ENCODE measurements around the gene TSC2. TPM values are rescaled to one million over a fixed set of nuclear protein-coding genes. Genes with fewer than 3 reads are reported as not detected.
"Not testable (repeated sequence)": the region's sequence is repeated elsewhere in the genome, so short reads cannot be mapped to it uniquely, and the experiment has no call there.

TSC2 gene
- total RNA-seq, 1 donor from 2014 or later: 73.3 TPM

GRCh38 chr16:2124694-2125444 is 77.1 kb downstream of the TSC2 start:
- peak; percentile 89 for DNase-seq (ENCODE audit: low spot score)
- intact Hi-C loops (cut with DNase I): not testable (repeated sequence)

GRCh38 chr16:2125609-2126008 is 77.8 kb downstream of the TSC2 start:
- DNase-seq (ENCODE audit: low spot score); intact Hi-C loops (cut with DNase I): not testable (repeated sequence)

- intact Hi-C loops (cut with DNase I): not testable (repeated sequence)
- peak; percentile 84 for DNase-seq (ENCODE audit: low spot score)
Observed at GRCh38 chr16:2126161-2126743, 78.5 kb downstream of the TSC2 start.

- intact Hi-C loops (cut with DNase I); DNase-seq (ENCODE audit: low spot score): not testable (repeated sequence)
Observed at GRCh38 chr16:2126928-2127556, 79.3 kb downstream of the TSC2 start.

- intact Hi-C loops (cut with DNase I); DNase-seq (ENCODE audit: low spot score): not testable (repeated sequence)
Observed at GRCh38 chr16:2127630-2128280, 80.0 kb downstream of the TSC2 start.

GRCh38 chr16:2129251-2129650 is 81.5 kb downstream of the TSC2 start:
- intact Hi-C loops (cut with DNase I); DNase-seq (ENCODE audit: low spot score): not testable (repeated sequence)

- DNase-seq (ENCODE audit: low spot score); intact Hi-C loops (cut with DNase I): not testable (repeated sequence)
Observed at GRCh38 chr16:2129890-2130447, 82.2 kb downstream of the TSC2 start.

GRCh38 chr16:2133797-2134196 is 86.0 kb downstream of the TSC2 start:
- DNase-seq (ENCODE audit: low spot score); intact Hi-C loops (cut with DNase I): not testable (repeated sequence)

- DNase-seq (ENCODE audit: low spot score); intact Hi-C loops (cut with DNase I): not testable (repeated sequence)
Observed at GRCh38 chr16:2135071-2135470, 87.3 kb downstream of the TSC2 start.

GRCh38 chr16:2135770-2136490 is 88.1 kb downstream of the TSC2 start, which contains the start of gene PKD1:
PKD1 (minus strand) TSS chr16:2135898; CDS start chr16:2135689, 209 bp downstream.
- intact Hi-C loops (cut with DNase I): not testable (repeated sequence)

More at GRCh38 chr16:2135770-2136490, 88.1 kb downstream of the TSC2 start, which contains the start of gene PKD1:
- peak; percentile 97 for DNase-seq (ENCODE audit: low spot score)

Small RNA genes lying within 50 kb of the gene (microRNA-seq; reads per million reads assigned to microRNA genes)
- not detected for gene MIR1225
- not detected for gene MIR3180-5
- gene MIR4516: not detected
- gene MIR6511B1: not detected

Other genes with a start within 250 kb of the TSC2 start
- gene HAGH, start 221.2 kb upstream of the TSC2 start, total RNA-seq: 166 TPM
- gene FAHD1, start 220.8 kb upstream of the TSC2 start, total RNA-seq: 20.5 TPM
- gene MEIOB, start 175.8 kb upstream of the TSC2 start, total RNA-seq: not detected
- not detected for gene HS3ST6, start 129.6 kb upstream of the TSC2 start, total RNA-seq
- gene MSRB1, start 104.8 kb upstream of the TSC2 start, total RNA-seq: 39.2 TPM
- gene RPL3L, start 93.3 kb upstream of the TSC2 start, total RNA-seq: 202 TPM
- 390 TPM for gene NDUFB10, start 88.4 kb upstream of the TSC2 start, total RNA-seq
- gene RPS2, start 83.2 kb upstream of the TSC2 start, total RNA-seq: 702 TPM
- not detected for gene RNF151, start 81.1 kb upstream of the TSC2 start, total RNA-seq
- gene TBL3, start 75.9 kb upstream of the TSC2 start, total RNA-seq: 18.3 TPM
- gene NOXO1, start 66.5 kb upstream of the TSC2 start, total RNA-seq: not detected
- gene GFER, start 63.8 kb upstream of the TSC2 start, total RNA-seq: 25.5 TPM
- gene SYNGR3, start 58.0 kb upstream of the TSC2 start, total RNA-seq: 1.8 TPM
- gene ZNF598, start 38.2 kb upstream of the TSC2 start, total RNA-seq: 21.9 TPM
- not detected for gene NPW, start 28.2 kb upstream of the TSC2 start, total RNA-seq
- 183 TPM for gene NHERF2, start 21.1 kb upstream of the TSC2 start, total RNA-seq
- 10.4 TPM for gene NTHL1, start 151 bp upstream of the TSC2 start, total RNA-seq
- gene PKD1, start 87.9 kb downstream of the TSC2 start, total RNA-seq: 178 TPM
- gene RAB26, start 100.6 kb downstream of the TSC2 start, total RNA-seq: 2.2 TPM
- gene TRAF7, start 107.8 kb downstream of the TSC2 start, total RNA-seq: 35.7 TPM
- 1.2 TPM for gene CASKIN1, start 148.6 kb downstream of the TSC2 start, total RNA-seq
- gene MLST8, start 157.5 kb downstream of the TSC2 start, total RNA-seq: 26.3 TPM
- 7.0 TPM for gene BRICD5, start 162.9 kb downstream of the TSC2 start, total RNA-seq
- 23.4 TPM for gene PGP, start 166.9 kb downstream of the TSC2 start, total RNA-seq
- gene E4F1, start 175.6 kb downstream of the TSC2 start, total RNA-seq: 13.7 TPM
- 0.57 TPM for gene DNASE1L2, start 188.5 kb downstream of the TSC2 start, total RNA-seq
- 139 TPM for gene ECI1, start 203.6 kb downstream of the TSC2 start, total RNA-seq
- 106 TPM for gene RNPS1, start 220.1 kb downstream of the TSC2 start, total RNA-seq